Measurements from ENCODE around the gene MRPL18. TPM values are rescaled to one million over a fixed set of nuclear protein-coding genes. Genes with fewer than 3 reads are reported as not detected.
A peak's percentile ranks its signal among the peaks of the same experiment; 100 is the strongest.
"Not testable (repeated sequence)": the region's sequence is repeated elsewhere in the genome, so short reads cannot be mapped to it uniquely, and the experiment has no call there.

The MRPL18 gene
- 100 to 1,000 TPM; 129 to 130 TPM for total RNA-seq
- polyA plus RNA-seq = 101 TPM

- H3K9me3 Mint-ChIP-seq = no peaks in the 10 kb centered on the region
- Histone ChIP-seq H3K27me3 (ENCODE audit: insufficient read depth, low read length, poor library complexity, severe bottlenecking) (no peaks in the 10 kb centered on the region), H3K27ac (ENCODE audit: low read depth, low read length) (peak within 1 kb of the TSS; percentile 95), H3K36me3 (ENCODE audit: insufficient read depth, low read length) (peaks cover 38% of the 10 kb centered on the region), H3K9me3 (ENCODE audit: low read length) (no peaks in the 10 kb centered on the region), H3K4me3 (ENCODE audit: low read length) (peak within 1 kb of the TSS; percentile 97), H3K4me1 (ENCODE audit: insufficient read depth, low read length) (peaks cover 50% of the 10 kb centered on the region)
- peaks cover 0 to 3% of the 10 kb centered on the region in 2 donors for H3K27me3 Mint-ChIP-seq
- peaks cover 55 to 74% (median 66%) of the 10 kb centered on the region in 3 donors for H3K4me1 Mint-ChIP-seq
- POLR2A ChIA-PET = interaction anchor here (0.5 to 4.5 kb wide), 12 partner anchors 8 to 674 kb away, joined by 3 to 84 read pairs (median 3); partner anchors contain the start of genes ACAT2, IGF2R, SOD2 and WTAP
- peak within 1 kb of the TSS; percentile 94 to 99 (median 98) for H3K27ac Mint-ChIP-seq
- peak; percentile 85 to 93 (median 87) for DNase-seq
- CTCF ChIA-PET = interaction anchor here (1.0 to 2.4 kb wide), 9 partner anchors 20 to 297 kb away, joined by 3 to 12 read pairs (median 4); partner anchors contain the start of genes ACAT2 and WTAP
- H3K36me3 Mint-ChIP-seq = peaks cover 0 to 74% (median 17%) of the 10 kb centered on the region in 3 donors
- peak within 1 kb of the TSS; percentile 93 to 100 (median 98) for H3K4me3 Mint-ChIP-seq
Observed at GRCh38 chr6:159790149-159790955, at the start of gene MRPL18. Gene MRPL18 (plus strand): TSS chr6:159790467. CDS start chr6:159790588, 121 bp downstream.

- no peaks in the 10 kb centered on the region for H3K27me3 ChIP-seq (ENCODE audit: insufficient read depth, low read length, poor library complexity, severe bottlenecking)
- H3K9me3 Mint-ChIP-seq = no peaks in the 10 kb centered on the region
- H3K4me3 Mint-ChIP-seq = no peak overlapping the region
- no peaks in the 10 kb centered on the region for H3K27me3 Mint-ChIP-seq
- no peaks in the 10 kb centered on the region for H3K9me3 ChIP-seq (ENCODE audit: low read length)
- peaks cover 33 to 53% (median 51%) of the 10 kb centered on the region in 3 donors for H3K4me1 Mint-ChIP-seq
- DNase-seq = no peak
- ChIA-PET CTCF (no interaction called here), POLR2A (no interaction called here)
- peak overlapping the region in 1 of 8 donors; percentile 14 for H3K27ac Mint-ChIP-seq
- H3K27ac ChIP-seq (ENCODE audit: low read depth, low read length) = no peak overlapping the region
- H3K36me3 ChIP-seq (ENCODE audit: insufficient read depth, low read length) = peaks cover 55% of the 10 kb centered on the region
- H3K36me3 Mint-ChIP-seq = peaks cover 11 to 87% (median 26%) of the 10 kb centered on the region in 3 donors
- H3K4me1 ChIP-seq (ENCODE audit: insufficient read depth, low read length) = peaks cover 6% of the 10 kb centered on the region
- no peak overlapping the region for H3K4me3 ChIP-seq (ENCODE audit: low read length)
Observed at GRCh38 chr6:159742165-159742564, 48.1 kb upstream of the MRPL18 start.

- Mint-ChIP-seq H3K9me3 (no peaks in the 10 kb centered on the region), H3K4me3 (no peak overlapping the region), H3K27me3 (no peaks in the 10 kb centered on the region), H3K4me1 (peaks cover 17 to 41% (median 28%) of the 10 kb centered on the region in 3 donors), H3K27ac (peak overlapping the region in 6 of 8 donors; percentile 19 to 77 (median 42)), H3K36me3 (peaks cover 10 to 95% (median 40%) of the 10 kb centered on the region in 3 donors)
- Histone ChIP-seq H3K27me3 (ENCODE audit: insufficient read depth, low read length, poor library complexity, severe bottlenecking) (no peaks in the 10 kb centered on the region), H3K4me1 (ENCODE audit: insufficient read depth, low read length) (no peaks in the 10 kb centered on the region), H3K27ac (ENCODE audit: low read depth, low read length) (no peak overlapping the region), H3K36me3 (ENCODE audit: insufficient read depth, low read length) (peaks cover 59% of the 10 kb centered on the region), H3K4me3 (ENCODE audit: low read length) (no peak overlapping the region), H3K9me3 (ENCODE audit: low read length) (no peaks in the 10 kb centered on the region)
- CTCF ChIA-PET = no interaction called here
- no peak for DNase-seq
- POLR2A ChIA-PET = no interaction called here
Observed at GRCh38 chr6:159745081-159745480, 45.2 kb upstream of the MRPL18 start.

GRCh38 chr6:159746759-159747158 is 43.5 kb upstream of the MRPL18 start:
- Histone ChIP-seq H3K9me3 (ENCODE audit: low read length) (no peaks in the 10 kb centered on the region), H3K27me3 (ENCODE audit: insufficient read depth, low read length, poor library complexity, severe bottlenecking) (no peaks in the 10 kb centered on the region), H3K4me1 (ENCODE audit: insufficient read depth, low read length) (no peaks in the 10 kb centered on the region), H3K36me3 (ENCODE audit: insufficient read depth, low read length) (peaks cover 51% of the 10 kb centered on the region), H3K4me3 (ENCODE audit: low read length) (no peak overlapping the region), H3K27ac (ENCODE audit: low read depth, low read length) (no peak overlapping the region)
- CTCF ChIA-PET = interaction anchor here (1.2 to 2.2 kb wide), 3 partner anchors 14 to 55 kb away, joined by 3 to 5 read pairs (median 4); partner anchors contain the start of gene WTAP
- no peak for DNase-seq
- Mint-ChIP-seq H3K36me3 (peaks cover 6 to 92% (median 36%) of the 10 kb centered on the region in 3 donors), H3K27me3 (no peaks in the 10 kb centered on the region), H3K9me3 (no peaks in the 10 kb centered on the region), H3K4me3 (no peak overlapping the region), H3K27ac (no peak overlapping the region), H3K4me1 (peaks cover 12 to 32% (median 18%) of the 10 kb centered on the region in 3 donors)
- POLR2A ChIA-PET = interaction anchor here (0.8 kb wide), 1 partner anchor 15 kb away, joined by 3 read pairs; no protein-coding TSS in a partner anchor

- peaks cover 10 to 33% (median 15%) of the 10 kb centered on the region in 3 donors for H3K4me1 Mint-ChIP-seq
- H3K27me3 Mint-ChIP-seq; H3K9me3 ChIP-seq (ENCODE audit: low read length); H3K27ac Mint-ChIP-seq; H3K27ac ChIP-seq (ENCODE audit: low read depth, low read length); H3K4me1 ChIP-seq (ENCODE audit: insufficient read depth, low read length); DNase-seq; H3K9me3 Mint-ChIP-seq; H3K4me3 ChIP-seq (ENCODE audit: low read length); H3K27me3 ChIP-seq (ENCODE audit: insufficient read depth, low read length, poor library complexity, severe bottlenecking); H3K4me3 Mint-ChIP-seq; POLR2A ChIA-PET: not testable (repeated sequence)
- CTCF ChIA-PET = interaction anchor here (1.5 to 2.2 kb wide), 2 partner anchors 21 to 57 kb away, joined by 4 to 5 read pairs; partner anchors contain the start of gene WTAP
- H3K36me3 ChIP-seq (ENCODE audit: insufficient read depth, low read length) = peaks cover 54% of the 10 kb centered on the region
- H3K36me3 Mint-ChIP-seq = peaks cover 6 to 94% (median 33%) of the 10 kb centered on the region in 3 donors
Observed at GRCh38 chr6:159748127-159748526, 42.1 kb upstream of the MRPL18 start.

- DNase-seq = no peak
- Histone ChIP-seq H3K4me1 (ENCODE audit: insufficient read depth, low read length) (no peaks in the 10 kb centered on the region), H3K36me3 (ENCODE audit: insufficient read depth, low read length) (peaks cover 49% of the 10 kb centered on the region), H3K27ac (ENCODE audit: low read depth, low read length) (no peak overlapping the region), H3K27me3 (ENCODE audit: insufficient read depth, low read length, poor library complexity, severe bottlenecking) (no peaks in the 10 kb centered on the region), H3K9me3 (ENCODE audit: low read length) (no peaks in the 10 kb centered on the region), H3K4me3 (ENCODE audit: low read length) (no peak overlapping the region)
- Mint-ChIP-seq H3K4me1 (peaks cover 0 to 21% (median 4%) of the 10 kb centered on the region in 3 donors), H3K4me3 (no peak overlapping the region), H3K27ac (no peak overlapping the region), H3K27me3 (no peaks in the 10 kb centered on the region), H3K36me3 (peaks cover 5 to 92% (median 24%) of the 10 kb centered on the region in 3 donors), H3K9me3 (no peaks in the 10 kb centered on the region)
- POLR2A ChIA-PET = interaction anchor here (0.7 kb wide), 1 partner anchor 25 kb away, joined by 3 read pairs; no protein-coding TSS in a partner anchor
- CTCF ChIA-PET = interaction anchor here (1.3 to 1.5 kb wide), 2 partner anchors 10 to 14 kb away, joined by 3 to 4 read pairs; partner anchors contain the start of gene ACAT2
Observed at GRCh38 chr6:159751448-159751847, 38.8 kb upstream of the MRPL18 start.

GRCh38 chr6:159753081-159753872 is 37.0 kb upstream of the MRPL18 start:
- H3K36me3 ChIP-seq (ENCODE audit: insufficient read depth, low read length) = peaks cover 43% of the 10 kb centered on the region
- ChIA-PET CTCF (no interaction called here), POLR2A (no interaction called here)
- H3K4me3 ChIP-seq (ENCODE audit: low read length) = no peak overlapping the region
- no peaks in the 10 kb centered on the region for H3K9me3 ChIP-seq (ENCODE audit: low read length)
- H3K9me3 Mint-ChIP-seq = no peaks in the 10 kb centered on the region
- H3K4me1 Mint-ChIP-seq = peaks cover 0 to 28% (median 4%) of the 10 kb centered on the region in 3 donors
- H3K36me3 Mint-ChIP-seq = peaks cover 5 to 91% (median 27%) of the 10 kb centered on the region in 3 donors
- H3K4me1 ChIP-seq (ENCODE audit: insufficient read depth, low read length) = no peaks in the 10 kb centered on the region
- no peak for DNase-seq
- no peaks in the 10 kb centered on the region for H3K27me3 ChIP-seq (ENCODE audit: insufficient read depth, low read length, poor library complexity, severe bottlenecking)
- no peak overlapping the region for H3K4me3 Mint-ChIP-seq
- H3K27ac ChIP-seq (ENCODE audit: low read depth, low read length) = no peak overlapping the region
- no peaks in the 10 kb centered on the region for H3K27me3 Mint-ChIP-seq
- peak overlapping the region in 5 of 8 donors; percentile 5 to 52 (median 34) for H3K27ac Mint-ChIP-seq

Data from CD8-positive, alpha-beta memory T cell (primary cell).